ELF-1 (cell line): ENCODE results near the gene RASL11A.
"Not testable (repeated sequence)": the region's sequence is repeated elsewhere in the genome, so short reads cannot be mapped to it uniquely, and the experiment has no call there.

Experiments
- DNase-seq: peaks from one replicate; pipeline ENCODE4 v3.0.0-alpha.2; 2016; ENCODE audit warnings: low read depth, low spot score

The RASL11A gene

GRCh38 chr13:27267596-27267995 lies 3.0 kb upstream of the RASL11A start:
- DNase-seq, result no peak

GRCh38 chr13:27269114-27269665 lies 1.4 kb upstream of the RASL11A start:
- DNase-seq, result no peak

DNA sequence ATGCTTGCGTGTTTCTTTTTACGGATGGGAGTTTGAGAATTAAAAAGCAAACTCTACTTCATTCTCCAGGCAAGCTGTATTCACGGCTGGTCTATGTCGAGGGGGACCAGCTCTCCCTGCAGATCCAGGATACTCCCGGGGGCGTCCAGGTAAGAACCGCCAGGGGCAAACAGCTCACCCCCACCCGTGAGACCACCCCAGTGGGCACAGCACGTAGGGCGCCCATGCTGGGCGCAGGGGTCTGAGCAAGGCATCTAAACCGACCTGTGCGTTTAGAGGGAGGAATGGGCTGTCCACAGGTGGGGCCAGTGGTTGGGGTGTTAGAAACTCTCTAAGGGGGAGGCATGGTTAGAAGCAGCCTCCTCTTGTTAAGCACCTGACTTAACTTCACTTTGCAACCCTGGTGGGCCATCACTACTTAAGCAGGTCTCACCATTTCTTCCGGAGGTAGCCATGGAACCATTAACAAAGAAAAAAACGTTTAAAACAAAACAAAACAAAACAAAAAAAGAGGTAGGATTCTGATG lies 1.0 kb downstream of the RASL11A start:
- DNase-seq, result no peak

GRCh38 chr13:27273658-27274425 lies 3.2 kb downstream of the RASL11A start:
- DNase-seq, result no peak

DNA sequence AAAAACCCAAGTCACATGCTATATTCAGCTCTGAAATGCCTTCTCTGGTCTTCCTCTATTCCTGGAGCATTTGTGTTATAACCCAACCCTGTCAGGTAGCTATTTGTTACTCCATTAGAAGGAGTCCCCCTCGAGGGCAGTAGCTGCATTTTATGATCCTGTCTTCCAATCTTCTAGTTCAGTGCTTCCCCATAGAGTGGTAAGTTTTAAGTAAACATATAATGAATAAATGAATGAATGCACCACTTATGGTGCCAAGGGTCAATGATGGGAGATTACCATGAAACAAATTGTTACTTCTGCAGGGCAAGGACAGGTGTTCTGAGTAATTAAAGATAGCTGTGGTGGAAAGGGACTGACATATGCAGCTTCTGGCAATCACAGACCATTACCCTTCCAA lies 4.0 kb downstream of the RASL11A start:
- no peak for DNase-seq

- DNase-seq, result no peak
These were observed 5.6 kb downstream of the RASL11A start for GRCh38 chr13:27276188-27276587.

DNA sequence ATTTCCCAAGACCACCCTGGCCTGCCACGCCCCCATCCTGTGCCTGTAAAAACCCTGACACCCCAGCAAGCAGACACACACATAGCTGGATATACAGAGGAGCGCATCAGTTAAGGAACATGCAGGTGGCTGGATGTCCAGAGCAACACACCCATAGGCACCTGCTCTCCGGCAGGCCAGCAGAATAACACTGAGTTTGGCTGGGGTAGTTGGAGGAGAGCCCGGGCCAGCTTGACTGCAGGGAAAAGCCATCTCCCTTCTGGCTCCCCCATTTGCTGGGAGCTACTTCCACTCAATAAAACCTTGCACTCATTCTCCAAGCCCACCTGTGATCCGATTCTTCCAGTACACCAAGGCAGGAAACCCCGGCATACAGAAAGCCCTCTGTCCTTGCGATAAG lies 8.9 kb downstream of the RASL11A start:
- DNase-seq, result no peak

DNA sequence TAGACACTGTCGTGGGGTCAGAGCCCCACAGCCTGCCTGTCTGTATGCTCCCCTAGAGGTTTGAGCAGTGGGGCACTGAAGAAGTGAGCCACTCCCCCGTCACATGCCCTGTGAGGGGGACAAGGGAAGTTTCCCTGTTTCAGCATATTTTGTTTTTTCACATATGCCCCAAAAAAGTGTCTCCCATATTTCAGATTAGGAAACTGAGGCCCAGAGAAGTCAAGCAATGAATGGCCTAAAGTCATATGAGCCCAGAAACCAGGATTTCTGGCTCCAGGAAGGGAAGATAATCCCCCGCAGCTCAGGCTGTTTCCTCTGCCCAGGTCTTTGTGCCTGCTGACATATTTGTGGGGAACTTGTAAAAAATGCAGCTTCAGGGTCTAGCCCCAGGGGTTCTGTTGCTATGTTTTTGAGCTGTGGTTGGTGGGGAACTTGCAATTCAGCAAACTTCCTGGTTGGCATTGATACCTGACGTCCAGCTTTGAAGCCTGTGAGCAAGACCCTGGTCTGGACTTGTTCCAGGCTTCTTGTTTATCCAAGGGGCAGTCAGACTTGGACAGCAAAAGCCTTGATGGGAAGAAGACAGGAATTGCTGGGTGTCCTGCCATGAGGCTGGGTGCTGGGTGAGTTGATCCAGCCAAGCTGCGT lies 9.5 kb downstream of the RASL11A start:
- no peak for DNase-seq

DNA sequence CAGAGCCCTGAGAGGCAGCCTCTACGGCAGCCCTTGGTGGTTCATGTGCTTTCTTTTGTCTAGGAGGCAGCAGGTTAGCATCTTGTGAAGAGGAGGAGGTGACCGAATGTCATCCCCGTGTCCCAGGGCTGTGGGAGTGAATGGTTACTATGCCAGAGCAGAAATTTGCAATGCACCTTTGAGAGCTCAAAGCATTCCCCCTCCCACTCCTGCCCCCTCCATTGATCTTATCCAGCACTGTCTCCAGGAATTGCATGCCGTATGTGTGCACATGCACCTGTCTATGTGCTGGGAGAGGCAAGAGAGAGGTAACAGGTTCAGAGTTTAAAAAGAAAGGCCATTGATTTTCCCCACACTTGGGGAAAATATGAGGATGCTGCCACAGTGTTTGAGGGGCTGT lies 10.2 kb downstream of the RASL11A start:
- DNase-seq, result no peak

- DNase-seq, result no peak
These were observed 10.8 kb downstream of the RASL11A start for GRCh38 chr13:27281420-27281819.

DNA sequence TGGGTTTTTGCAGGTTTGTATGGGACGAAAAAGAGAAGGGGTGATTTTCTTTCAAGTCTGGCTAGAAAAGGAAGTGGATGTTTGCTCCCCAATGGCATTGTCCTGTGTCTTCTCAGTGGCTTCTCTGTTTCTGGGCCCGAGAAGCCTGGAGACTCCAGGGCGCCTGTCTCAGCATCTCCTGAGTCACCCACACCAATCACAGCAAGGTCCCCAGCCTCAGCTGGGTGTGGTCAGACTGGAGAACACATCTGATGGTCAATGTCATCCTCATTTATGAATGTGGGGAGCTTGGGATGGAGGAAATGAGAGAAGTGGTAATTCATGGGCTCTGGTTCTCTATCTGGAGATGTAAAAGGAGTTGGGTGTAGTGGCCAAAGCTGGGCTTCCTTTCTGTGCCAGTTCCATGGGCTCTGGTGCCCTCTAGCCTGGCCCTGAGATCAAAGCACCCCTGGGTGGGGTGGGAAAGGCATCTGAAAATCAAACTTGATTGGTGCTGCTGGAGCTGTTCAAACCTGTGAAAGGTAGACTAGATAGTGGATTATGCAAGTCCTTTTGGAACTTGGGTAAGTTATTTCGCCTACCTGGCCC lies 13.4 kb downstream of the RASL11A start:
- DNase-seq, result no peak

DNA sequence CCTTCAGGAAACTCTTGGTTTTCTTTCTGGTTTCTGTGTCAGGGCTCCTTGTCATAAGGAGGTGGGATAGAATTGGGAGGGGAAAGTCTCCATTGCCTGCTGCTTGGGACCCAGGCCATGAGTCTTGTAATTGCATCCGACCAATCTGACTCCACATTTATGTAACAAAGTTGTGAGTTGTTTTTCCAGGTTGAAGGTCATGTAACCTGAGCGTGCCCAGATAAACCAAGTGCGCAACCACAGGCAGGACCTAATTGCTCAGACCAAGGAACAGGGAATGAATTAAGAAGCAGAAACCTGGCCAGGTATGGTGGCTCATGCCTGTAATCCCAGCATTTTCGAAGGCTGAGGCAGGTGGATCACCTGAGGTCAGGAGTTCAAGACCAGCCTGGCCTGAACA lies 17.8 kb downstream of the RASL11A start:
- no peak for DNase-seq

- no peak for DNase-seq
These were observed 18.5 kb downstream of the RASL11A start for GRCh38 chr13:27289011-27289665.

DNA sequence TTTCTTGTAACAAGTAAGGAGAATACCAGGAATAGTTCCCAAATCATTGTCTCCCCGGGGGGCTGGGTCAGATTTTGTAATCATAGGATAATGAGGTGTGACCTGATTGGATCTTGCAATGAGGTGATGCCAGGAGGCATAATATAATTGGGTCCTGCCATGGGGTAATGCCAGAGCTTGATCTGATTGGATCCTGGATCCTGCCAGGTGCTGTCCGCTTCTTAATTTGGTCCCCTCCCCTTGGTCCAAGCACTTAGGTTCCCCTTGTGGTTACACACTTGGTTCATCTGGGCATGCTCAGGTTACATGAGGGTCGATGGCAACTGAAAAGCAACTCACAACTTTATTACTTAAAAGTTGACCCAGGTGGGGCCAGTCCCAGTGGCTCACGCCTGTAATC lies 20.1 kb downstream of the RASL11A start:
- no peak for DNase-seq

GRCh38 chr13:27291967-27292366 lies 21.3 kb downstream of the RASL11A start:
- not testable (repeated sequence) for DNase-seq

DNA sequence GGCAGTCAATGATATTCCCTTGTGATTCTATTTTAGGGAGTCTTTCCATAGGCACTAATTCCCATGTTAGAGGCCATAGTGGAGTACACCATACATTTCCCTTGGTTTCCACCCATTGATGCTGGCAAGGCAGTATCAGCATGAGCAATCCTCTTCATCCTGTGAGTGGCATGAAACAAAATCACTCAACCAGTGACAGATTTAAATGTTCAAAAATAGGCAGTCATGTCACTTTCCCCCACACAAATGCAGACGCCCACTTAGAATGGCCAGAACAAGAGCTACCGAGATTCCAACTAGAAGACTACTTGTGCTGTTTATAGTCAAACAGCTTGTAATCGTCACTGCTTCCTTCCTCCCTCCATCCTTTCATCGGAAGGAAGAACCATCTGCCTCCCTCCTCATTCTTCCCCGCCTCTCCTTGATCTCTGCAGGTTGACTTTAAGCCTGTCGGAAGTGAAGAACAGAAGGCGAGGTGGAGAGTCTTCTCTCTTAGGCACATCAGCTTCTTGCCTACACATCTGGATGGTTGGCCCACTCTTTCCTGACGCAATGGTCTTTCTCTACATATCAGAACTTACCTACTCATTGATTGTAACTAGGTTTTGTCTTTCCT lies 22.6 kb downstream of the RASL11A start:
- DNase-seq, result no peak

DNA sequence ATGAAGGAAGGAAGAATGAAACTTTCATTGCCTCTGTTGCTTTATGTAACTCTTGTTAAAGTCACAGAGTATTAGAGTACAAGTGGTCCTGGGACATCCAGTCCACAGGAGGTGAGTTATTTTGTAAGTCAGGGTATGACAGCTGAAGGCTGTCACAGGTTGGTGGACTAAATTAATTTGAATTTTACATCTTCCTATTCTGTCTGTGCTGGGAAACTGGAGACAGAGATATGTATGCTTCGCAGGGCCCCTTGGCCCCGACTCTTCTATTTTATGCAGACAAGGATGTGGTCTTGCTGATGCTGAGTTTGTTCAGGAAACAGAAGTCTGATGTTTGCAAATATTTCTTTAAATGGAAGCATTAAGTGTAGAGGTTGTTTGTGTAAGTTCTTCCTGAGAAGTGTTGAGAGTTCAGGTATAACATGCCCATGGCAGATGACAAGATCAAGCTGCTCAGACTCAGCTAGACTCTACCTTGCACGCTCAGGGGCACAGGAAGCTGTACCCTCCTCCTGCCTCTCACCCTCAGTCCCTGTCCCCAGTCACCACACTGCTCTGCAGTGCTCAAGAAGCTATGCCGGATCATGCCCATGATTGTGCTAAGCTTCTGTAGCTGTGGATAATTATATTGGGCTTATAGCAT lies 23.4 kb downstream of the RASL11A start:
- DNase-seq, result no peak

GRCh38 chr13:27295096-27295495 lies 24.5 kb downstream of the RASL11A start:
- no peak for DNase-seq

GRCh38 chr13:27295660-27296059 lies 25.0 kb downstream of the RASL11A start:
- no peak for DNase-seq

GRCh38 chr13:27296496-27296895 lies 25.9 kb downstream of the RASL11A start:
- DNase-seq, result no peak

DNA sequence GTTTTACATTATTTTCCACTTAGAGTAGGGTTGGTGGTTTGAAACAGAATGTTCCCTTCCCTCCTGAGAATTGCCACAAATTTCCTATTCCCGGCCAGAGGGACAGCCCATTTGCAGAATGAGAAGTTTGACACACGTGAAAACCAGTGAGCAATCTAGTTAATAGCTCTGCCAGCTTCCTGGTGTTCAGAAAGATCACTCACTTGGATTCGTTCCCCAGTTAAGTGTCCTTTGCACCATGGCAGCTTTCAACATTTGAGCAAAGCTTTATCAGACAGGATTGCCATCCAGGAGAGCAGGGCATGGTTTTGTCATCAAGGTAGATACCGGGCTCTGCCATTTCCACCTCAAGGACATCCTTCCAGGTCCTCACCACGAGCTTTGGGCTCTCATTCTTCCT lies 28.2 kb downstream of the RASL11A start:
- DNase-seq, result no peak
